ENCODE measurements around the gene GPC4. TPM values are rescaled to one million over a fixed set of nuclear protein-coding genes. Genes with fewer than 3 reads are reported as not detected.

Gene GPC4
- total RNA-seq, 2 donors from 2014 or later, result 21.3 to 28.4 TPM

DNA sequence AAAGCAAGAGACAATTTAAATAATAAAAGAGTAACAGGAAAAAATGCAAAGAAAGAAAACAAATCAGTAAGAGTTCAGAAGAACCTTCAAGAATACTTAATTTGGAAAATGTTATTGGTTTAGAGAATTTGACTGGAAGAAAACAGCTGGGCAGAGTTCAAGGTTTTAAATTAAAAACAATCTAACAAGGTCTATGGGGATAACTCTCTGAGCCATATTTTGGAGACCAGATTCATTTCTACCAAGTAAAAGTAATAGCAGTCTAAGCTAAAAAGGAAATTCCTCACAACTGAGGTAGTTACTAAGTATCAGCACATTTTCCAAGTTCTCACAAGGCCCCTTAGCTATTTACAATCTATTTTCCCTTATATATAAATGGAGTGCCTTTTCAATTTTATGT is 114.7 kb downstream of the GPC4 start:
- Histone ChIP-seq H3K36me3 (no peaks in the 10 kb centered on the region), H3K4me3 (no peak overlapping the region), H3K27ac (peak overlapping the region in 1 of 2 donors; percentile 57), H3K27me3 (replicated peaks; ENCODE audit: insufficient read depth) (no peaks in the 10 kb centered on the region), H3K4me1 (ENCODE audit: control insufficient read depth in 1 of 2, low read depth in 2 of 2) (peaks cover 0 to 7% of the 10 kb centered on the region in 2 donors), H3K9me3 (no peaks in the 10 kb centered on the region)
- ATAC-seq (ENCODE audit: insufficient number of reproducible peaks, low FRiP score, low read depth) (no peak), DNase-seq (ENCODE audit: low spot score) (no peak)
- TF ChIP-seq, protein P1, sequence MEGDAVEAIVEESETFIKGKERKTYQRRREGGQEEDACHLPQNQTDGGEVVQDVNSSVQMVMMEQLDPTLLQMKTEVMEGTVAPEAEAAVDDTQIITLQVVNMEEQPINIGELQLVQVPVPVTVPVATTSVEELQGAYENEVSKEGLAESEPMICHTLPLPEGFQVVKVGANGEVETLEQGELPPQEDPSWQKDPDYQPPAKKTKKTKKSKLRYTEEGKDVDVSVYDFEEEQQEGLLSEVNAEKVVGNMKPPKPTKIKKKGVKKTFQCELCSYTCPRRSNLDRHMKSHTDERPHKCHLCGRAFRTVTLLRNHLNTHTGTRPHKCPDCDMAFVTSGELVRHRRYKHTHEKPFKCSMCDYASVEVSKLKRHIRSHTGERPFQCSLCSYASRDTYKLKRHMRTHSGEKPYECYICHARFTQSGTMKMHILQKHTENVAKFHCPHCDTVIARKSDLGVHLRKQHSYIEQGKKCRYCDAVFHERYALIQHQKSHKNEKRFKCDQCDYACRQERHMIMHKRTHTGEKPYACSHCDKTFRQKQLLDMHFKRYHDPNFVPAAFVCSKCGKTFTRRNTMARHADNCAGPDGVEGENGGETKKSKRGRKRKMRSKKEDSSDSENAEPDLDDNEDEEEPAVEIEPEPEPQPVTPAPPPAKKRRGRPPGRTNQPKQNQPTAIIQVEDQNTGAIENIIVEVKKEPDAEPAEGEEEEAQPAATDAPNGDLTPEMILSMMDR (IDR thresholded peaks at IDR 0.05), result no peak

DNA sequence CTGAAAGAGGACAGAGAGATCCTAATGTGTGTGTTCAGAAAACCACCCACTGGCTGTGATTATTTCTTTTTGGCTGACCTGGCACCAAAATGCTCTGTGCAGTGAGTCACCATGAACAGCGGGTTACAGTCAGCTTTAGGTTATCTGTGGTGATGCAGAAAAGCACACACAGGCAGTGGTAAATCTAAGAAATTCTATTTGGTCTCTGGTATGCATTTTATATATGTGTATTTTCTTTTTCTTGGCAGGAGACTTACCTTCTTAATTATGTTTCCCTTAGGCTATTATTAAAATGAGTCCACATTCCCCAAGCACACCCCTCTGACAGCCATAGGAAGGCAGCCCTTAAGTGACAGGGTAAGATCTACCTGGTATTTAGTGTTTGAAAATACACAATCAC is 118.0 kb downstream of the GPC4 start:
- H3K27ac ChIP-seq, result no peak overlapping the region
- TF ChIP-seq, protein P1 (IDR thresholded peaks at IDR 0.05), result no peak
- no peak overlapping the region for H3K4me3 ChIP-seq

DNA sequence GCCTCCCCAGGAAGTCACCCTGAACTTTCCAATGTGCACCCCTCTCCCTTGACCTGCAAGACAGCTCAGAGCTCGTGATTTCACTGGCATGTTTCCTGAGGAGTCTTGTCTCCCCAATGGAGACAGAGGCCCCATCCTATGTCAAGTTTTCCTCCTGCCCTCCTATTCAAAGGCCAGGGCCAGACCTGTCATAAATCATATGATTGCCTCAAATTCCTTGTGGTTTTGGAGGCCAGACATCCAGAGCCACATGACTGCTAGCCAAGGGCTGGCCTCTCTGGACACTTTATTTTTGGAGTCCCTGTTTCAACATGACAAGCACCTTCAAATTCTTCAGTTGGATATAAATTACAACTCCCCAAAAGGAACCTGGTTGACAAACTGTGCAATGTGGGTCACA is 121.2 kb downstream of the GPC4 start:
- DNase-seq (ENCODE audit: low spot score) (no peak), ATAC-seq (ENCODE audit: insufficient number of reproducible peaks, low FRiP score, low read depth) (no peak)
- TF ChIP-seq, protein P1 (IDR thresholded peaks at IDR 0.05), result no peak
- Histone ChIP-seq H3K4me3 (no peak overlapping the region), H3K36me3 (no peaks in the 10 kb centered on the region), H3K27ac (no peak overlapping the region), H3K4me1 (ENCODE audit: control insufficient read depth in 1 of 2, low read depth in 2 of 2) (no peaks in the 10 kb centered on the region), H3K9me3 (no peaks in the 10 kb centered on the region), H3K27me3 (replicated peaks; ENCODE audit: insufficient read depth) (no peaks in the 10 kb centered on the region)

More for the DNA sequence above, 118.0 kb downstream of the GPC4 start:
- no peaks in the 10 kb centered on the region for H3K9me3 ChIP-seq
- DNase-seq (ENCODE audit: low spot score), result no peak
- H3K36me3 ChIP-seq, result no peaks in the 10 kb centered on the region
- H3K4me1 ChIP-seq (ENCODE audit: control insufficient read depth in 1 of 2, low read depth in 2 of 2), result peaks cover 0 to 7% of the 10 kb centered on the region in 2 donors
- no peaks in the 10 kb centered on the region for H3K27me3 ChIP-seq (replicated peaks; ENCODE audit: insufficient read depth)
- no peak for ATAC-seq (ENCODE audit: insufficient number of reproducible peaks, low FRiP score, low read depth)

DNA sequence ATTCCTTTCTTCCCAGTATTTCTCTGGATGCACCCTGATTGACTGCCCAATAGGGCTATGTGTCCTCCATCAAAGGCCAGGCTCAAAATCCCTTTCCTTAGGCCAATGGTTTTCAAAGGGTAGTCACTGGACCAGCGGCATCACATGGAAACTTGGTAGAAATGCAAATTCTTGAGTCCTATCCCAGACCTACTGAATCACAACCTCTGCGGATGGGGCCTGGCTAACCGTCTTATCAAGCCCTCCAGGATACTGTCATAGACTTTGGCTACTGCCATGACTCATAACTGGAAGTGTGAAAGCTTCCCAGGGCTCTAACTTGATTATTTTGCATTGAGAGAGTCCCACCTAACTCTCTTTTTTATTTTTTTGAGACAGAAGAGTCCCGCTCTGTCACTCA is 125.2 kb downstream of the GPC4 start:
- TF ChIP-seq, protein P1 (IDR thresholded peaks at IDR 0.05), result no peak
- no peak overlapping the region for H3K27ac ChIP-seq

DNA sequence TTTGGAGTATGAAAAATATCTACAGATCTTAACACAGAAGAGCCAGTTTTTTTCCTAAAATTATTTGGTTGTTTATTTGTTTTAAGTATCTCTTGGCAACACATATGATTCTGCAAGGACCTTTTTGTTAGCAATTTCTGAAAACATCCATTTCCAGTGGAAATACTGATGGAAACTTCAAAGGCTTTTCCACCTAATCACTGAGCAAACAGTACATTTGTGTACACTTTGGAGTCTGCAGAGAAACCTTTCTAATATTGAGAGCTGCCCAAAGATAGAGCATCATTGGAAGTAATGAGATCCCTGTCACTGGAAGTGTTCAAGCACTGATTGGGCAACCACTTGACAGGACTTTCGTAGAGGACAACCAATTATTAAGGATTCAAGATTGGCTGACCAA is 127.4 kb downstream of the GPC4 start:
- TF ChIP-seq, protein P1 (IDR thresholded peaks at IDR 0.05), result no peak
- H3K9me3 ChIP-seq, result no peaks in the 10 kb centered on the region
- ATAC-seq (ENCODE audit: insufficient number of reproducible peaks, low FRiP score, low read depth), result no peak

More for the DNA sequence above, 125.2 kb downstream of the GPC4 start:
- Histone ChIP-seq H3K4me3 (no peak overlapping the region), H3K27me3 (replicated peaks; ENCODE audit: insufficient read depth) (no peaks in the 10 kb centered on the region), H3K36me3 (no peaks in the 10 kb centered on the region), H3K4me1 (ENCODE audit: control insufficient read depth in 1 of 2, low read depth in 2 of 2) (no peaks in the 10 kb centered on the region), H3K9me3 (no peaks in the 10 kb centered on the region)
- ATAC-seq (ENCODE audit: insufficient number of reproducible peaks, low FRiP score, low read depth), result no peak
- DNase-seq (ENCODE audit: low spot score), result no peak

More for the DNA sequence above, 127.4 kb downstream of the GPC4 start:
- Histone ChIP-seq H3K27ac (no peak overlapping the region), H3K4me1 (ENCODE audit: control insufficient read depth in 1 of 2, low read depth in 2 of 2) (no peaks in the 10 kb centered on the region), H3K4me3 (no peak overlapping the region), H3K27me3 (replicated peaks; ENCODE audit: insufficient read depth) (no peaks in the 10 kb centered on the region), H3K36me3 (no peaks in the 10 kb centered on the region)
- no peak for DNase-seq (ENCODE audit: low spot score)

Measured in thoracic aorta (tissue), 2 donors.